Measurements from ENCODE around the gene RIPK4.

Gene RIPK4

GRCh38 chr21:41752231-41752681 lies 14.6 kb downstream of the RIPK4 start:
- DNase-seq: no peak

GRCh38 chr21:41751611-41752011 lies 15.2 kb downstream of the RIPK4 start:
- DNase-seq: no peak

GRCh38 chr21:41750532-41751151 lies 16.2 kb downstream of the RIPK4 start:
- no peak for DNase-seq

GRCh38 chr21:41750051-41750450 lies 16.8 kb downstream of the RIPK4 start:
- DNase-seq: no peak

GRCh38 chr21:41749286-41749685 lies 17.6 kb downstream of the RIPK4 start:
- DNase-seq: no peak

- DNase-seq: no peak
These were observed 18.7 kb downstream of the RIPK4 start for GRCh38 chr21:41747943-41748738.

- DNase-seq: no peak
These were observed 20.2 kb downstream of the RIPK4 start for GRCh38 chr21:41746744-41747006.

GRCh38 chr21:41745971-41746743 lies 20.7 kb downstream of the RIPK4 start:
- DNase-seq: no peak

- no peak for DNase-seq
These were observed 21.6 kb downstream of the RIPK4 start for GRCh38 chr21:41745026-41745820.

GRCh38 chr21:41744028-41744930 lies 22.6 kb downstream of the RIPK4 start:
- DNase-seq: no peak

GRCh38 chr21:41743321-41744027 lies 23.4 kb downstream of the RIPK4 start:
- DNase-seq: no peak

GRCh38 chr21:41742073-41742875 lies 24.6 kb downstream of the RIPK4 start:
- no peak for DNase-seq

- no peak for DNase-seq
These were observed 25.4 kb downstream of the RIPK4 start for GRCh38 chr21:41741253-41742072.

- no peak for DNase-seq
These were observed 26.1 kb downstream of the RIPK4 start for GRCh38 chr21:41740604-41741252.

GRCh38 chr21:41739936-41740335 lies 26.9 kb downstream of the RIPK4 start:
- DNase-seq: no peak

GRCh38 chr21:41739011-41739410 lies 27.8 kb downstream of the RIPK4 start:
- no peak for DNase-seq

- DNase-seq: no peak
These were observed 29.1 kb downstream of the RIPK4 start for GRCh38 chr21:41737651-41738324.

GRCh38 chr21:41736423-41736822 lies 30.4 kb downstream of the RIPK4 start:
- no peak for DNase-seq
